Mesendoderm (in vitro differentiated cells): ENCODE results near the gene PCSK7.

Source experiments
- DNase-seq: peaks from one replicate; pipeline ENCODE4 v3.0.0; 2013
- H2AK5ac ChIP-seq: 2 replicates; pipeline ENCODE4 v1.6.1; 2013; ENCODE audit warnings: low read length, inconsistent platforms
- H2BK120ac ChIP-seq: 2 replicates; pipeline ENCODE4 v1.6.1; 2013; ENCODE audit warnings: low read depth, mild to moderate bottlenecking, low read length, moderate library complexity, mixed read lengths
- H2BK15ac ChIP-seq: replicated peaks from 2 replicates; pipeline ENCODE4 v1.6.1; 2013; ENCODE audit warnings: low read depth, mild to moderate bottlenecking, moderate library complexity
- H2BK5ac ChIP-seq: 2 replicates; pipeline ENCODE4 v1.6.1; 2013; ENCODE audit warnings: low read length, inconsistent platforms
- H3K18ac ChIP-seq: 2 replicates; pipeline ENCODE4 v1.6.1; 2013; ENCODE audit warnings: mild to moderate bottlenecking, low read length, mixed read lengths
- H3K23ac ChIP-seq: one replicate; pipeline ENCODE4 v1.6.1; 2013; ENCODE audit warnings: low read length
- H3K27ac ChIP-seq: 2 replicates; pipeline ENCODE4 v1.5.1; 2013; ENCODE audit warnings: low read depth, mild to moderate bottlenecking, inconsistent platforms, low read length, moderate library complexity
- H3K27me3 ChIP-seq: 2 replicates; pipeline ENCODE4 v1.6.1; 2013; ENCODE audit warnings: low read length, control low read depth, mild to moderate bottlenecking, inconsistent platforms; ENCODE audit not compliant: insufficient read depth, poor library complexity
- H3K36me3 ChIP-seq: 2 replicates; pipeline ENCODE4 v1.6.1; 2013; ENCODE audit warnings: low read length, inconsistent platforms; ENCODE audit not compliant: control insufficient read depth, insufficient read depth
- H3K4ac ChIP-seq: one replicate; pipeline ENCODE4 v1.6.1; 2013; ENCODE audit warnings: low read depth, mild to moderate bottlenecking, low read length, moderate library complexity
- H3K4me1 ChIP-seq: 2 replicates; pipeline ENCODE4 v1.6.1; 2013; ENCODE audit warnings: low read depth, low read length, inconsistent platforms; ENCODE audit not compliant: control insufficient read depth
- H3K4me2 ChIP-seq: 2 replicates; pipeline ENCODE4 v1.6.1; 2013; ENCODE audit warnings: low read length
- H3K4me3 ChIP-seq: 2 replicates; pipeline ENCODE4 v1.5.1; 2013; ENCODE audit warnings: mild to moderate bottlenecking, low read length
- H3K56ac ChIP-seq: one replicate; pipeline ENCODE4 v1.6.1; 2013; ENCODE audit warnings: low read length
- H3K79me1 ChIP-seq: 2 replicates; pipeline ENCODE4 v1.6.1; 2013; ENCODE audit warnings: low read length, inconsistent platforms
- H3K79me2 ChIP-seq: 2 replicates; pipeline ENCODE4 v1.6.1; 2013; ENCODE audit warnings: mild to moderate bottlenecking, low read length; ENCODE audit not compliant: control insufficient read depth, insufficient read depth
- H3K9ac ChIP-seq: 2 replicates; pipeline ENCODE4 v1.6.1; 2013; ENCODE audit warnings: low read length, inconsistent platforms
- H4K5ac ChIP-seq: one replicate; pipeline ENCODE4 v1.6.1; 2013; ENCODE audit warnings: low read length
- H4K8ac ChIP-seq: one replicate; pipeline ENCODE4 v1.6.1; 2013; ENCODE audit warnings: low read depth, mild to moderate bottlenecking, control low read depth, low read length, moderate library complexity
- WGBS: extraction: QIAGEN DNeasy Blood & Tissue Kit; methylation state at CpG from one replicate; pipeline ENCODE4 v1.1.7; 2013; ENCODE audit warnings: low lambda C conversion rate, missing lambda C conversion rate; ENCODE audit not compliant: insufficient coverage; ENCODE audit errors: extremely low coverage; 5-methylcytosine and 5-hydroxymethylcytosine counted together

Gene PCSK7

DNA sequence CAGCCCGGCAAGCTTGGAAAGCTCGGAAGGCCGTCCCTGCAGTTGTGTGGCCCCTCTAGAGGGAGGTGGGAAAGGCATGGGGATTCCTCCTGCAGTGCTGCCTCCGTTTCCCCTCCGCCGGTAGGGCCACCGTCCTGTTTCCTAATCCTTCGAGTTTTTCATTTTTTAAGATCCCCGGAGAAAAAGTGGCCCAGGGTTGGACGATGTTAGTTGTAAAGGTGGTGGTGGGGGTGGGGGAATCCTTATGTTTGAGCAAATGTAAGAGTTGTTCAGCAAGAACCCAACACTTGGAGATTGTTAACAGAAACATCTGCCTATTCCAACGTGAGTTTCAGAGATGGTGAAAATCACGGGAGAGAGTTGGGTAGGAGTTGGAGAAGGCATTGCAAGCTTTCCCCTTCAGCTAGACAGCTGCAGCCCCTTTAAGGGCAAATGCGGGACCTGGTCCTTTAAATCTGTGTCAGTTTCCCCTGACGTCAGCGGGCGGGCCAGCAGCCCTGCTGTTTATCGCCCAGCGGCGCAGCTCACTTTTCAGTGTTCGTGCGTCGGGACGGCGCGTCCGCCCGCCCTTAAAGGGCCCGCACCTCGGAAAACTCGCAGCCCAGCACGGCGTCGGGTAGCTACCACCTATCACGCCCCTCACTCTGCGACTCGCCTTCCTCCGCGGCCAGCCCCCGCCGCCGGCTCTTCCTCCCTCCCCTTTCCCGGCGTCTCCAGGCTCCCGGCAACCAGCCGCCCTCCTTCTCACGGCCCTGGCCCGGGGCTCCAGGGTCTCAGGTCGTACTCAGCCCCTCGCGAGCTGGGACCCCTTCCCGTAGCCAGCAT, 53.5 kb downstream of the PCSK7 start, which contains the start of gene SIDT2:
TSS of gene SIDT2 (plus strand) at position 534 of the 825 bp plus-strand sequence. CDS start 521 bp downstream, outside the sequence.
- H3K4me2 ChIP-seq, result peak within 1 kb of the TSS; percentile 98
- peak within 1 kb of the TSS; percentile 73 for H3K4me3 ChIP-seq
- peak within 1 kb of the TSS; percentile 81 for H3K18ac ChIP-seq
- peak within 1 kb of the TSS; percentile 64 for H3K4ac ChIP-seq
- DNase-seq, result peak; percentile 98
- peak within 1 kb of the TSS; percentile 74 for H2BK5ac ChIP-seq
- H4K5ac ChIP-seq, result no peak within 1 kb of the TSS
- peak within 1 kb of the TSS; percentile 98 for H3K56ac ChIP-seq
- no peaks in the 10 kb centered on the region for H3K79me2 ChIP-seq
- no CpG with 5 or more reads among the region's 51 CpGs for WGBS
- peak within 1 kb of the TSS; percentile 84 for H3K27ac ChIP-seq
- peaks cover 7% of the 10 kb centered on the region for H3K4me1 ChIP-seq
- H3K27me3 ChIP-seq, result no peaks in the 10 kb centered on the region
- peak within 1 kb of the TSS; percentile 94 for H3K9ac ChIP-seq
- peak within 1 kb of the TSS; percentile 87 for H3K23ac ChIP-seq
- peak within 1 kb of the TSS; percentile 42 for H4K8ac ChIP-seq
- no peak within 1 kb of the TSS for H2AK5ac ChIP-seq
- H3K36me3 ChIP-seq, result peaks cover 2% of the 10 kb centered on the region
- no peak within 1 kb of the TSS for H2BK15ac ChIP-seq
- no peak within 1 kb of the TSS for H2BK120ac ChIP-seq
- H3K79me1 ChIP-seq, result no peaks in the 10 kb centered on the region

DNA sequence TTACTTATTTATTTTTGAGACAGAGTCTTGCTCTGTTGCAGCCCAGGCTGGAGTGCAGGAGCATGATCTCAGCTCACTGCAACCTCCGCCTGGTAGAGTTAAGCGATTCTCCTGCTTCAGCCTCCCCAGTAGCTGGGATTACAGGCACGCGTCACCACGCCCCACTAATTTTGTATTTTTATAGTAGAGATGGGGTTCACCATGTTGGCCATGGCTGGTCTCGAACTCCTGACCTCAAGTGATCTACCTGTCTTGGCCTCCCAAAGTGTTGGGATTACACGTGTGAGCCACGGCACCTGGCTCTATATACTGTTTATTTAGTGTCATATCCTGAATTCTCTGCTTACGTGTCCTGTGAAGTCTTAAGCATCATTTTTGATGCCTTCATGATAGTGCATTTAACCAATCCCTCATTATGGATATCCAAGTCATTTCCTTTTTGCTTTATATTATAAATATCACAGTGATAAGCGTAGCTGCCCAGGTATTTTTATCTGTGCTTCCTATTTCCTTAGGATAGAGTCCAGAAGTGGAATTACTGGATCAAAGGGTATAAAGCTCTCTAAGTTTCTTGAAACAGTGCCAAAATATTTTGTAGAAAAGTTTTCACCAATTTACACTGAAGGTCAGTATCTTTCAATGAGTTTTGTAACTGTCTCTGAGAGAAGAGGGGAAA, 54.2 kb downstream of the PCSK7 start:
- H3K4me3 ChIP-seq, result no peak overlapping the region
- no peak overlapping the region for H2BK15ac ChIP-seq
- H3K36me3 ChIP-seq, result peaks cover 5% of the 10 kb centered on the region
- H3K4me1 ChIP-seq, result peaks cover 9% of the 10 kb centered on the region
- no peak overlapping the region for H3K4ac ChIP-seq
- H3K4me2 ChIP-seq, result peak overlapping the region; percentile 90
- H3K9ac ChIP-seq, result peak overlapping the region; percentile 70
- WGBS, result no CpG with 5 or more reads among the region's 10 CpGs
- no peak overlapping the region for H2BK120ac ChIP-seq
- H4K5ac ChIP-seq, result no peak overlapping the region
- no peaks in the 10 kb centered on the region for H3K27me3 ChIP-seq
- no peaks in the 10 kb centered on the region for H3K79me1 ChIP-seq
- no peak overlapping the region for H2BK5ac ChIP-seq
- no peak for DNase-seq
- H3K23ac ChIP-seq, result no peak overlapping the region
- no peak overlapping the region for H3K18ac ChIP-seq
- no peak overlapping the region for H4K8ac ChIP-seq
- peak overlapping the region; percentile 79 for H3K56ac ChIP-seq
- no peaks in the 10 kb centered on the region for H3K79me2 ChIP-seq
- H2AK5ac ChIP-seq, result no peak overlapping the region
- peak overlapping the region; percentile 77 for H3K27ac ChIP-seq

DNA sequence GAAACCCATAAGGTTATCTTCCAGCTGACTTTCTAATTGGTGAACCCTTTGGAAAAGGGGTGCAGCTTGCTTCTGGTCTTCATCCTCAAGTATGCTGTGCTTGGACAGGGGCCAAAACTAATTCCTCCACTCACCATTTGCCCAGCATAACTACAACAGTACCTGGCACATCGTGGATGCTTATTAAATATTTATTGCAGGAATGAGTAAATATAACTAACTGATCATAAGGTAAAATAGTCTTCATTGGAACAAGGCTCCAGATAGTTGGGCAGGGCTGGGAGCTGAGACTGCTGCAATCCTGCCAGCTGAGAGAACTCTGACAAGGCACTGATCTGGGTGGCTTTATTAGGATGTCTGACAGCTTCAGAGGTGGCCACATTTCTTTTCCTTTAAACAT, 55.7 kb downstream of the PCSK7 start:
- Histone ChIP-seq H2BK120ac (no peak overlapping the region), H3K18ac (no peak overlapping the region), H3K79me1 (no peaks in the 10 kb centered on the region), H3K79me2 (no peaks in the 10 kb centered on the region), H2BK5ac (no peak overlapping the region), H3K27me3 (no peaks in the 10 kb centered on the region), H3K27ac (no peak overlapping the region), H3K4ac (no peak overlapping the region), H3K36me3 (peaks cover 9% of the 10 kb centered on the region), H3K4me1 (peaks cover 11% of the 10 kb centered on the region), H3K23ac (no peak overlapping the region), H3K9ac (no peak overlapping the region), H4K8ac (no peak overlapping the region), H2BK15ac (no peak overlapping the region), H2AK5ac (no peak overlapping the region), H4K5ac (no peak overlapping the region), H3K4me3 (no peak overlapping the region), H3K4me2 (no peak overlapping the region), H3K56ac (no peak overlapping the region)
- DNase-seq, result no peak
- no CpG with 5 or more reads among the region's 1 CpG for WGBS

DNA sequence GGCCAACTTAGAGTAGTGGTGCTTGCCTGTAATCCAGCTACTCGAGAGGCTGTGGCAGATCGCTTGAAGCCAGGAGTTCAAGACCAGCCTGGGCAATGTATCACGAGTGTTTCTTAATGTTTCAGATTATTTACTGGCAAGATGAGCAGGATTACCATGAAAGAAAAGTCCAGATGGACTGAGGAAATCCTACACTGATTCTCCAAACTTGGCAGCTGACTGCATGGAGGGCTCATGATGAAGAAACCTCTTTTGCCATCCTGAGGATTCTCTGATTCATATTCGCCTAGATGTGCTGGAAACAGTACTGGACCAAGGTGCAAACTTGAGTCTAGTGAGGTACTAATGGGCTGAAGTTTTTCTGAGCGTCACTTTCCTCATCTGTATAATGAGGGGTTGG, 56.1 kb downstream of the PCSK7 start:
- no peak overlapping the region for H2BK120ac ChIP-seq
- H3K4me3 ChIP-seq, result no peak overlapping the region
- no peak overlapping the region for H3K4me2 ChIP-seq
- H2AK5ac ChIP-seq, result no peak overlapping the region
- no peaks in the 10 kb centered on the region for H3K27me3 ChIP-seq
- no peak overlapping the region for H2BK5ac ChIP-seq
- H3K4ac ChIP-seq, result no peak overlapping the region
- H3K79me1 ChIP-seq, result no peaks in the 10 kb centered on the region
- no peak overlapping the region for H3K9ac ChIP-seq
- peaks cover 11% of the 10 kb centered on the region for H3K4me1 ChIP-seq
- no peak overlapping the region for H2BK15ac ChIP-seq
- no peak overlapping the region for H3K23ac ChIP-seq
- no peaks in the 10 kb centered on the region for H3K79me2 ChIP-seq
- WGBS, result no CpG with 5 or more reads among the region's 5 CpGs
- H3K56ac ChIP-seq, result no peak overlapping the region
- H3K36me3 ChIP-seq, result peaks cover 9% of the 10 kb centered on the region
- H3K18ac ChIP-seq, result no peak overlapping the region
- no peak overlapping the region for H4K8ac ChIP-seq
- H3K27ac ChIP-seq, result no peak overlapping the region
- DNase-seq, result no peak
- no peak overlapping the region for H4K5ac ChIP-seq

DNA sequence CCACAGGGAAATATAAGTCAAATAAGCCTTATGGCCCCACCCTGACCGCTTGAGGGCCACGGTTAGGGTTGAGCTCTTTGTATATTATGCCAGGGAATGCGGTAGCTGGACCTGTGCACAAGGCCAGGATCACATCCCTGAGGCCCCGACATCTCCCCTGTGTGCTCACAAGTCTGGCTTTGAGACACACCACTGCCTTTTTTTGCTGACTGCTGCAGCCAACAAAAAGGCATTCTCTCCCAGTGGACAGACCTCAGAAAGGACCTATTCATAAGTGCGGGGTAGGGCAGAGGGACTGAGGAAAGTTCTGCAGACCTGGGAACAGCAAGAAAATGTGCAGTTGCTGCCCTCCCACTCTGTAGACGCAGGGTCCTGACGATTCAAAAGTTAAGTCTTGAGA, 56.8 kb downstream of the PCSK7 start:
- H3K4me3 ChIP-seq, result no peak overlapping the region
- no peak overlapping the region for H2BK15ac ChIP-seq
- no peak overlapping the region for H3K56ac ChIP-seq
- H3K79me2 ChIP-seq, result no peaks in the 10 kb centered on the region
- H4K8ac ChIP-seq, result no peak overlapping the region
- peaks cover 10% of the 10 kb centered on the region for H3K36me3 ChIP-seq
- H3K4ac ChIP-seq, result no peak overlapping the region
- no peak overlapping the region for H3K23ac ChIP-seq
- no peaks in the 10 kb centered on the region for H3K27me3 ChIP-seq
- WGBS, result no CpG with 5 or more reads among the region's 7 CpGs
- H3K27ac ChIP-seq, result no peak overlapping the region
- no peak overlapping the region for H3K4me2 ChIP-seq
- H2AK5ac ChIP-seq, result no peak overlapping the region
- no peak overlapping the region for H2BK5ac ChIP-seq
- DNase-seq, result no peak
- no peak overlapping the region for H3K9ac ChIP-seq
- no peak overlapping the region for H3K18ac ChIP-seq
- no peak overlapping the region for H4K5ac ChIP-seq
- H2BK120ac ChIP-seq, result no peak overlapping the region
- peaks cover 11% of the 10 kb centered on the region for H3K4me1 ChIP-seq
- H3K79me1 ChIP-seq, result peaks cover 1% of the 10 kb centered on the region
